A172 (cell line): ENCODE measurements around the gene CRB3. TPM values are rescaled to one million over a fixed set of nuclear protein-coding genes. Genes with fewer than 3 reads are reported as not detected.

Source experiments
- DNase-seq: peaks from one replicate; pipeline ENCODE4 v3.0.0-alpha.2; 2015; ENCODE audit warnings: low spot score
- total RNA-seq: library from RNA; depleted of rRNA; stranded (reverse); fragments of >200 nt; shearing (Covaris generic); gene quantifications from 2 replicates; pipeline ENCODE4 v1.2.3, GENCODE V29; 2014

Gene CRB3
- total RNA-seq, 1 experiment from 2014 or later, result not detected

DNA sequence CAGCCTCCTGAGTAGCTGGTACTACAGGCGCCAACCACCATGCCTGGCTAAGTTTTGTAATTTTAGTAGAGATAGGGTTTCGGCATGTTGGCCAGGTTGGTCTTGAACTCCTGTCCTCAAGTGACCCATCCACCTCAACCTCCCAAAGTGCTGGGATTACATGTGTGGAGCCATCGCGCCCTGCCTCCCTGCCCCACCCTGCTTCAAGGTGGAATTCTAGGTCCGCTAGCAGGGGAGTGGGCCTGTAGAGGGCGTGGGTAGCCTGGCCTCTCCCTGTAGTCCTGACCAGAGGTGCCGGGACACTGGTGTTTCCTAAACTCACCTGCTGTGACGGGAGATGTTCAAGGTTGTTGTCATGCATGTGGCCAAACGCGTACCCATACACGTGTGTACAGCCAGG, 30.9 kb upstream of the CRB3 start:
- no peak for DNase-seq

DNA sequence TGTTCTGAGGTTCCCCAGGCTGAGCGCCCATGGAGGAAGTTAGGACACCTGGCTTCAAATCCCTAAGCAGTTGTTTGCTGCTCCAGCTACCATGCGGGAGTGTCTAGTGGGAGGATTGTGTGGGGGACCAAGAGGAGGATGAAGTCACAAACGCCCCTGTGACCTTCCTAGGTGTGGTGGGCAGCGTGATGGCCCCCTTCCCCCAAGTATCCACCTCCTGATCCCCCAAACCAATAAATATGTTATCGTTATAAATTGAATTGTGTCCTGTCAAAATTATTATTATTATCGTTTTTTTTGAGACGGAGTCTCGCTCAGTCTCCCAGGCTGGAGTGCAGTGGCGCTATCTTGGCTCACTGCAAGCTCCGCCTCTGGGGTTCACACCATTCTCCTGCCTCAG, 30.4 kb upstream of the CRB3 start, which contains the start of gene SLC25A41:
SLC25A41 (minus strand) TSS at position 101 of the 400 bp plus-strand sequence; CDS start at position 31, 70 bp downstream.
- no peak for DNase-seq

DNA sequence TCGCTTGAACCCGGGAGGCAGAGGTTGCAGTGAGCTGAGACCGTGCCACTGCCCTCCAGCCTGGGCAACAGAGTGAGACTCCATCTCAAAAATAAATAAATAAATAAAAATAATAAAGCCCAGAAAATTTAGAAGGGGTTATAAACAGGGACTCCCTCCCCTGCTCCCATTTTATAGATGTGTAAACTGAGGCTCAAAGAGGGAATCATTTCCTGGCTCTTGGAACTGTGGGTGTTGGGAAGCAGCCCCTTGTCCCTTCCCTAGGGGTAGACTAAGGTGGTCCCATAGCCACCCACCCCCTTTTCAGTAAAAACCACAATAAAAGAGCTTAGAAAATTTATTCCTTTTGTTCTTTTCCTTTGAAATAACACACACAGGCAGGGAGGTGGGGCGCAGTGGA, 24.3 kb upstream of the CRB3 start:
- no peak for DNase-seq

DNA sequence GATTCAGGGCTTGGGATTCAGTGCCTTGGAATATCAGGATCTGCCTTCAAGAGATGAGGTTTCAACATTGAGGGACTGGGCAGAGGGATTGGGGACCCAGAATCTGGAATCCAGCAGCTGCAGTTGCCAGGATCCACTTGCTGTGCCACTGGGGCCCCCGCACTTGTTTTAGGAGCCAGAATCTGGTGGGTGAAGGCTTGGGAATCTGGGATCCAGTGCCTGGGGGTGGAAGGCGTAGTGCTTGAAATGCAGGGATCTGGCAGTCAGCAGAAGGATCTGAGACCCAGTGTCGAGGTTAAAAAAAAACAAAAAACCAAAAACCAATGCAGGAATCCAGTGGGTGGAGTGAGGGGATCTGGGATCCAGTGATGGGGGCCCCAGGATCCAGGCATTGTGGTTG, 23.2 kb upstream of the CRB3 start:
- no peak for DNase-seq

DNA sequence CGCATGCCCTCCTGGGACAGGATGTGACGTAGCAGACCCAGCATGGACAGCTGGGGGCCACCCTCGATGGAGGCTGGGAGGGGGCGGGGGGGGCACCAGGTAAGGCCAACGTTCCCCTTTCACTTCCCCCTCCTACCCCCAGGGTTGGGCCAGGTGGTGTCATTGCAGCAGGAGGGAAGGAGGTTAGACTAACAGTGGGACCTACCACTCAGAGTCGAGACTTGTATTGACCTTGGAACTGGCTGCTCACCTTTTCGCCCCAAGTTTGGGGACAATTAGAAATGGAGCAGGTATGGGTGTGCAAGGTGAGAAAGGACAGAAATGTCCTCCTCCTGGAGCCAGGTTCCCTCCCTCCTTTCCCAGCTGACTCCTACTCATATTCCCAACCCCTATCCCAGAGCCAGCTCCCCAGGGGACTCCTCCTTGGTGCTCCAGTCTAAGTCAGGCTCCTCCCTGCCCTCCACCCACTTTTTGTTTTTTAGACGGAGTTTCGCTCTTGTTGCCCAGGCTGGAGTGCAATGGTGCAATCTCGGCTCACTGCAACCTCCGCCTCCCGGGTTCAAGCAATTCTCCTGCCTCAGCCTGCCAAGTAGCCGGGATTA, 21.9 kb upstream of the CRB3 start:
- no peak for DNase-seq

DNA sequence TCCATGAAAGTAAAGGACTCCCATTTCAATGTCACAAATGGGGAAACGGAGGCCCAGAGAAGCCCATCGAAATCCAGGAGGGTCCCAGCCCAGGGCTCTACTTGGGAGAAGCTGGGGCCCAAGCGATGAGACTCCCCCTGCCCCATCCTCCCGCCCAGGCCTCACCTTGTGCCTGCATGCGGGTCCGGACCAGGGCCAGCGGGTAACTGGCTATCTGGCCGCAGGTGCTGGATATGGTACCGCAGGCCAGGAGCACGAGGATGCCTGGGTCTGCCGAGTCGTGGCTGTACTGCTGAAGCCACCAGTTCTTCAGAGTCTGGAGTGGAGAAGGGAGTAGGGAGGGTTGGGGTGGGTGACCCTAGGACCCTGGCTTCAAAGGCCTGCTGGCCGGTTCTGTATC, 20.1 kb upstream of the CRB3 start:
- no peak for DNase-seq

DNA sequence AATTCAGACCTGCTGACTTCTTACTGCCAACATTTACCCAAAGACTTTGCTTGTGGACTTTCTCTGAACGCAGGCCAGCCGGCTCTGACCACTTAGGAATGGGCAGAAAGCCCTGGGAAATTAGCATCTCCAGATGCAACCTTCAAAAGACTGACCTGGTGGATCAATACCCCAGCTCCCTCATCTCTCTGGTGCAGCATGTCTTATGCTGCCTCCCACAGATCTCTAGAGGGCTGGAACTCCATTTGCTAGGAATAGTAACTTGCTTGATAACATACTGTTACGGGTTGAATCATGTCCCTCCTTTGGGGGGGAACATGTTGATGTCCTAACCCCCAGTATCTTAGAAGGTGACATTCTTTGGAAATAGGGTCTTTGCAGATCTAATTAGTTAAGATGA, 17.6 kb upstream of the CRB3 start:
- no peak for DNase-seq

DNA sequence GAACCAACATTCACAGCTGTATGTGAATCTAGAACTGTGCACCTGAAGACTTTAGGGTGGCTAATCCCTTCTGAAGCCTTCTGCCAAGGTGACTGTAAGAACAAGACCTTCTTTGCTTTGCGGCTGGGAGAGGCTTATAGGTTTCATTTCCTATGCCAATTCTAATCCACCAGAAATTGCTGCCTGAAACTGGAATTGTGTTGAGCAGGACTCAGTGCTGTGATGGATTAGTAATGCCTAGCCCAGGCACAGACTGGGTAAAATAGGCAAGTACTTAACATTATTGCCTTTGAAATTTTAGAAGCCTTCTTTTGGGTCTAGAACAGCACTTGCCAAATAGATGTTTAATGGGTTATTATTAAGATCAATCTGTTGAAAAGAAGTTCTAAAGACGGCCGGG, 16.0 kb upstream of the CRB3 start:
- DNase-seq, result no peak

DNA sequence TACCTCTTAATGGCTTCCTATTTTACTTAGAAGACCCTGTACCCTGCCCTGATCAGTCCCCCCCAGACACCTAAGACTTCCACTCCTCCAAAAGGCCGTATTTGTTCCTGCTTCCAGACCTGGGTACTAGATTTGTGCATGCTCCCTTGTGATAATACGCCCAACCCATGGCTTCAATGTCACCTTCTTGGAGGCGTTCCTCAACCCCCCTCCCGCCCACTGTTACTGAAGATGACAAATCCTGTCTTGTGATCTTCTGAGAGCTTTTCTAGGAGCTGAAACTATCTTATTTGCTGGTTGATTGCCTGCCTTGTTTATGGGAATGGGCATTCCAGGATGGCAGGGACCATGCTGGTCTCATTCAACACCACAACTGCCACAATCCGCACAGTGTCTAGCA, 13.9 kb upstream of the CRB3 start:
- DNase-seq, result no peak

DNA sequence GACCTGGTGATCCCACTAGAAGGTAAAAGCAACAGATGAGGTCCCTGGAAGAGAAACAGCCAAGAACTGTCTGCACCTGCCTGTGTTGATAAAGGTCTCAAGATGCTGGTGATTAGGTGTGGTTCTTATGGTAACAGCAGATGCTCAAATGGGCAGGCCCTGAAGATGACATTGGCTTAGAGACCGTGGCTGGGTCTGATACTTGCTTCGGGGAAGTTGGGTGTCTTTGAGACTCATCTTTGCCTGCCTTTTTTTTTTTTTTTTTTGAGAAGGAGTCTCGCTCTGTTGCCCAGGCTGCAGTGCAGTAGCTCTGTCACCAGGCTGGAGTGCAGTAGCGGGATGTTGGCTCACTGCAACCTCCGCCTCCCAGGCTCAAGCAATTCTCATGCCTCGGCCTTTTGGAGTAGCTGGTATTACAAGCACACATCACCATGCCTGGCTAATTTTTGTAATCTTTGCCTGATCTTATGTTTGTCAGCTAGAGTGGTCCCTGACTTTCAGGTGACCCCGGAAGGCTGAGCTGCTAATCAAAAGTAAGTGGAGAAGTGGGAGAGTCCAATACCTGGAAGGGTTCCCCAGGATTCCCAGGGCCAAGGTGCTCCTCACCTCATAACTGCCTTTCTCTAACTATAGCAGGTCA, 12.4 kb upstream of the CRB3 start:
- no peak for DNase-seq

DNA sequence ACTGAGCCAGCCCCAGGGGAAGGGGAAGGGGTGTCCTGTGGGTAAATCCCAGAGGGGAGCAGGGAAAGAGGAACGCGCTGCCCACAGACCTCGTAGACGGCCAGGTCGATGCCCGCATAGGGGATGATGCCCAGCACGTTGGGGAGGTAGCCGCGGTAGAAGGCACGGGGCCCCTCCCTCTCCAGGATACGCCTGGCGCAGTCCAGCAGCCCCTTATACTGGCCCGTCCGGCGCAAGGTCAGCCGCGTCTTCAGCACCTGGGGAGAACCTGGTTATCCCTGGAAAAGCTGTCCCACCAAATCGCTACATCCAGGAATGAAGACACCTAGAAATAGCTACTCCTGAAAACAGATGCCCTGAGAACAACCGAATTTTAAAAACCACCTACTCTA, 11.9 kb upstream of the CRB3 start:
- no peak for DNase-seq

DNA sequence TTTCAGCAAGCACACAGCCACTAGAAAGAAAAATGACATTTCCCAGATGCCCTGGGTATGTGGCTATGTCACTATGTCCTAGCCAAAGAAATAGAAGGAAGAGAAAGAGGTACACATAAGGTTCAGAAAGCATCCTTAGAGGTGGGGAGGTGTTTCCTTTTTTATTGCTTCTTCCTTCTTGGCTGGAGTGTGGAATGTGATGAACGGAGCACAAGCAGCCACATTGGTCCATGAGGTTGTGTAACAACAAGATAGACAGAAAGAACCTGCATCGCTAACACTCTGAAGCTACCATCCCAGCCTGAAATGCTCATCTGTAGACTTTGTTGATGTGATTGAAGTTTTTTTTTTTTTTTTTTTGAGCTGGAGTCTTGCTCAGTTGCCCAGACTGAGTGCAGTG, 11.2 kb upstream of the CRB3 start:
- DNase-seq, result no peak

DNA sequence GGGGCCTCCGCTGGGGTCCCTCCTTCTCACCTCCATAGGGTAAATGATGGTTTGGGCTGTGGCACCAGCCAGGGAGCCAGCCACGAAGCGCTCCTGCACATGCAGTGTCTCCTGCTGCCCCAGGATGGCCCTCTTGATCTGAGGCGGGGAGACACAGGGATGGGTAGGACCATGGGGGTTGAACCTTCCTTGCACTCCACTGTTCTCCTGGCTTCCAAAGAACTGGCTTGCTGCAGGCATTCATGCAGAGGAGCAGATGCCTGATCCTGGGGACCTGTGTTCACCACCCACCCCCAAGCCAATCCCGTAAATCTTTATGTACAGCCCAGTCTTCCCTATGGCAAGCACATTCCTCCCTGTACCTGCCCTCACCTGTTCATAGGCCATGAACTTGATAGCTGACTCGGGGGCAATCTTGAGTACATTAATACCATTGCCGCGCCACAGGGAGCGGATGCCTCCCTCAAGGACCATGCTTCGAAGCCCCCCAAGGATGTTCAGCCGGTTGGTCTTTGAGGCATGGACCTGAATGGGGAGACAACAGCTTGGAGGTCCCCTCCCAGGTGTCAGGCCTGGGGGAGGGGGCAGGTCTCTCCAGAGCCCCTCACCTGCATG, 10.0 kb upstream of the CRB3 start:
- no peak for DNase-seq

DNA sequence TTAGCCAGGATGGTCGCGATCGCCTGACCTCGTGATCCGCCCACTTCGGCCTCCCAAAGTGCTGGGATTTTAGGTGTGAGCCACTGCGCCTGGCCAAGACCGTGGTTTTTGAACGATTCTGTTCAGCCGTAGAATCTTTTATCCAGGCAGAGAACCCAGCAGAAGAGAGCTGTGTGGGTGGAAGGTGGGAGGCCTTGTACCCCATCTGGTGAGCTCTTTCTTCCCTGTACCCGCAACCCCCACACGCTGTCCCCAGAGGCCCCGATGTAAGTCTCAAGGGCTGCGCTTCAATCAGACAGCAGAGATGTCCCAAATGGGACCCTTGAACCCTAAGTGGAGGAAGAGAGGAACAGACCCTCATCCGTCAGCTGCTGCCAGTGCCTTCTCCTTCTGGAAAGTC, 8.1 kb upstream of the CRB3 start:
- no peak for DNase-seq

DNA sequence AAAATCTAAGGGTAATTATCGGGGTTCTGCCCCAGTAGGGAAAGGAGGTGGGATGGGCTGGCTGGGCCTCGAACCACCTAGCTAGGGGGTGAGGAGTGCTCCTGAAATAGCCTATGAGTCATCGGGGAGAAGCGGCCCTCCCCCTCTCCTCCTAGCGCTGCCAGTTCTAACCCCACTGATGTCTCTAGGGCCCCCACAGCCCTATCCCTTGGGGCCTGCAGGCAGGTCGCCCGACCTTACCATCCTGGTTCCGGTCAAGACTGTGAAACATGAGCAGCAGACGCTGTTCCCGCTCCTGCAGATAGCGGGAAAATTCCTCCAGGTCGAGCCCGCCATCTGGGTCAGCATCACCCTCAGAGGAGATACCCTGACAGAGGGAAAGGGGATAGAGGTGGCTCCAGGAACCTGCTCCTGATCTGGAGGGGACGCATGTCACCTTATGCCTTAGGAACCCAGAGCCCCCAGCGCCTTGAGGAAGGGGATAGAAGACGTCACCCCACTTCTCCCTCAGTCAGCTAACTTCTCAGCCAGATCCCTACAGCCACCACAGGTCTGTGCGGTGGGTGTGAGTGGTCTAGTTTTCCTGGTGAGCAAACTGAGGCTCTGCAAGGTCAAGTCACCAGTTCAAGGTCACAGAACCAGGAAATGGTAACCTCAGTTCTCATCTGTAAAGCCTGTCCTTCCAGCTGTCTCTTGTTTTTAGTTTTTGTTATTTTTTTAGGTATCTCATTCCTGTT, 5.9 kb upstream of the CRB3 start:
- DNase-seq, result peak; percentile 30

DNA sequence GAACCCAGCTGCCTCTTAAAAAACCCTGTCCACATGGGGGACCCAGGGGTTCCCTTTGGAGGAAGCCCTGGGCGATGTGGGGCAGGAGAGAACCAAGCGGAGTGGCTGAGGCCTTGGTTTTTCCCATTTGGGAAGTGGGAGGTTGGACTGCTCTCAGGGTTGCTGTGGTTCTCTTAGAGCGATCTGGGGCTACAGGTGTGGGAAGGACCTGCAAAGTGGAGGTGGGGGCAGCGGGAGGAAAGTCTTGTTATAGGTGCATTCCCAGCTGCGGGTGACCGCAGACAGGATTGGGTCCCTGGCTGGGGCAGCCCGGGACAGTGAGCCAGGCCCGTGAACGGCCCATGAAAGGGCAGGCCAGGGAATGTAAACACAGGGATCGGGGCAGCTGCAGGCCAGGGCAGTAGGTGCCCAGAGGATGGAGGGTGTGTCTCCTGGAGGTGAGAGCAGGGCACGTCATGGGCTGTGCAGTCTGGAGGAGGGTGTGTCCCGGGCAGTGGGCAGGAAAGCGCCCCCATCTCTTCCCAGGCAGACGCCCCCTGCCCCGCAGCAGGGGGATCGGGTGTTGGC, 5.3 kb upstream of the CRB3 start:
- no peak for DNase-seq

DNA sequence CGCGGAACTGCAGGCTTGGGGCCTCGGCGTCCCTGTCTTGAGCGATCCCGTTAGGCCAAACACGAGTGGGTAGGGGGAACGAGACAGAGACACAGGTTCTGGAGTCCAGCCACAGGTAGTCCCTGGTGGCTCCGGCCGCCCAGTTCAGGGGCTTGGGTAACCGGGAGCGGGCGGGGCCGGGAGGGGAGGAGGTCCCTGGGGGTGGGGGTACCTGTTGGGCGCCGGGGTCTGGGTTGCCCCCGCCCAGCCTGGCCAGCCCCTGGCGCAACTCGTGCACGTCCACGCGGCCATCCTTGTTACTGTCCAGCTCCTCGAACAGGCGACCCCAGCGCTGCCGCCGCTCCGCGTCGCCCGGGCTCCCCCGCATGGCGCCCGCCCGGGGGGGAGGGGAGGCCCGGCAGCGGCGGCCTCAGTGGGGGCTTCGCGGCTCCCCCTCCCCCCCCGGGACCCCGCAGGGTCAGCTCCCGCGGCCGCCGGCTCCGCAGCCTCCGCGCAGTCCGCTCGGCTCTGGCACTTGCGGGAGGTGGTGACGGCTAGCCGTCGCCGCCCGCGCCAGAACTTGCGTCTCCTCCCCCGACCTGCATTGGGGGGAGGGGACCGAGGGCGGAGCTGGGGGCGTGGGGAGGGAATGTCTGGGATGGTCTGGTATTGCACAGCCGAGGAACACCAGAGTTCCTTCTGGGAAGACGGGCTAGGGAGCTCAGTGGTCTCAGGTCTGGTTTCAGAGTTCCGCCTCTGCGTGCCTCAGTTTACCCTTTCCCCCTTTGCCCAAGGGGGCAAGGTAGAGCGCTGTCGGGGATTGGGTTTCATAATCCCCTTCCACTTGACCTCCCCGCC, 4.6 kb upstream of the CRB3 start, which contains the start of gene SLC25A23:
SLC25A23 (minus strand) TSS at position 531 of the 837 bp plus-strand sequence; CDS start at position 367, 164 bp downstream.
- DNase-seq, result peak; percentile 65

DNA sequence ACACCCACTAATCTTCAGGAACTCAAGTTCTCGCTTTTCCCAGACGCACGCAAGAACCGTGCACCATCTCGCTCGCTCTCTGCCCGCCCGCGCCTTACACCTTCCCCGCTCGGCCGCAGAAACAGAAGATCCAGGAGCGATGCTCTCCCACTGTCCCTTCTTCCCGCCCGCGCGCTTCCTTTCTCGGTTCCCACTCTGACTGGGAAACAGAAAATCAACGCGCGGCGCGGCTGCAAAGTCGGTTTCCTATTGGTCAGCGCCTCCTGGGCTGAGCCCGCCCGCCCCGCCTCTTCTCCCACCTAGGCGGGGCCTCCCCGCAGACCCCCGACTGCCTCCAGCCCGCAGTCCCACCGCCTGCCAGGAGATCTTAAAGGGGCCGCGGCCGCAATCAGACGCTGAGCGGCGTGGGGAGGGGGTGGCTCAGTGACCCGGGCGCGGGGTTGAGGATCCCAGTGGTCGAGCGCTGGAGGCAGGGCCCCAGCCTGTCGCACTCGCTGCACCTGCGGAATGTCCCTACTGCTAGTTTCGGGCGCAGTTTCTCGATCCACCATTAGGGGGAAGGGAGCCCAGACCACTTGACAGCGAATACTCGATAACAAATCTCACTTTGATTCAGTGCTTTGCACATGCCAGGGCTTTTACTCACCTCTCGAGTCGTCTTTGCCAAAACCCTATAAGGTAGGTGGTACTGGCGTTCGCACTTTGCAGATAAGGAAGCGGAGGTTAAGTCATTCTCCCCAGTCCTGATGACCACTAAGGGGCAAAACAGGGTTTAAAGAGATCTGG, 3.8 kb upstream of the CRB3 start:
- peak; percentile 98 for DNase-seq

DNA sequence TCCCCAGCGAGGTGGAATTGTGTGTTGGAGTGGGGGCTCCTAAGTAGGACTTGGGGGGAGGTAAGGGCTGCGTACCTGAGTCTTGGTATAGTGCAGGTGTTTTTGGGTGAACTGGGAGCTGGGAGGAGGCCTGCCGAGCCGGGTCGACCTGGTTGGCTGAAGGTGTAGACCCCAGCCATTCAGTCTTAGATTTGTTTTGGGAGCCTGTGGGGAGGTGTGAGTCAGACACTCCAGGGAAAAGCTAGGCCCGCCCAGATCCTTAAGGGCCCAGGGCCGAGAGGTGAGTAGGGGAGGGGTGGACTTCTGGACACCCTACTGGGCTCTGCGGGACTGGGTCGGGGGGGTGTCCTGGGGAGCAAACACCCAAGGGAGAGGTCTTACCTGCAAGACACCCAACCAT, 935 bp downstream of the CRB3 start:
- DNase-seq, result no peak

DNA sequence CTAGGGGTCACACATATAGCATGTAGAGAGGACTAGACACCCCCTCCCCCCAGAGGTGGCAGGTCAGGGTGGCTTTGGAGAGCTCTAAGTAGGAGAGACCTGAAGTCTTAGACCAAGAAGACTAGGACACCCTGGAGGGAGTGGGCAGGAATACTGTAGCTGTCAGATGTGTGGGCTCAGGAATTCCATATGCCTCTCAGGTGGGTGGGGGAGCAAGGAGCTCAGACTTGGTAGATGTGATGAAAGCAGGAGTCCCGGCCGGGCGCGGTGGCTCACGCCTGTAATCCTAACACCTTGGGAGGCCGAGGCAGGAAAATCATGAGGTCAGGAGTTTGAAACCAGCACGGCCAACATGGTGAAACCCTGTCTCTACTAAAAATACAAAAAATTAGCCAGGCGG, 1.6 kb downstream of the CRB3 start:
- DNase-seq, result no peak
